Frontal cortex (tissue), 4 donors: Measurements from ENCODE around the gene AK2. TPM values are rescaled to one million over a fixed set of nuclear protein-coding genes. Genes with fewer than 3 reads are reported as not detected.
"Not testable (repeated sequence)": the region's sequence is repeated elsewhere in the genome, so short reads cannot be mapped to it uniquely, and the experiment has no call there.

ENCODE experiments used
- DNase-seq, 2 donors: peaks; one replicate each; pipeline ENCODE4 v3.0.0; 2012; ENCODE audit warnings: low spot score in 2 of 2
- FAIRE-seq: peaks from 2 replicates; lab custom pipeline; 2012; peaks lifted over from hg19 to GRCh38; lab: Jason Lieb, UNC
- total RNA-seq: library from RNA; depleted of rRNA; stranded (reverse); fragments of >200 nt; gene quantifications from one replicate; pipeline ENCODE4 v1.2.3, GENCODE V29; 2014
- donor health status: control.
- donor health status: control.
- donor health status: control.

The AK2 gene
- total RNA-seq, 1 donor from 2014 or later, result 23.2 TPM

DNA sequence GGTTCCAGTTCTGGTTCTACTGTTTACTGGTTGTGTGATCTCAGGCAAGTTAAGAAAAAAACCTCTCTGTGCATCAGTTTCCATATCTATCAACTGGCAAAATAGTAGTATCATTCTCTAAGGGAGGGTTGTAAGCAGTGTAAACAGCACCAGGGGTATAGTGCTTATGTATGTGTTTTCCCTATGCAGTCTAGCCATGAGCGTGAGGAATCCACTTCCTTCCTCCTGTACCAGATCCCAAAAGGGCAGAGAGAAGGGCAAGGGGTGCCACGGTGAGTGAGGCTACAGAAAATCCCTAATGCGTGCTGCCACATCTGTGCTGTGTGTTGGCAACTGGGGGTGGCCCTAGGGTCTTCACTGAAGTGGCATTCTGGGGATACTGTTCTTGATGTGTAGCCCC is 53.7 kb downstream of the AK2 start:
- DNase-seq (no peak), FAIRE-seq (no peak)

DNA sequence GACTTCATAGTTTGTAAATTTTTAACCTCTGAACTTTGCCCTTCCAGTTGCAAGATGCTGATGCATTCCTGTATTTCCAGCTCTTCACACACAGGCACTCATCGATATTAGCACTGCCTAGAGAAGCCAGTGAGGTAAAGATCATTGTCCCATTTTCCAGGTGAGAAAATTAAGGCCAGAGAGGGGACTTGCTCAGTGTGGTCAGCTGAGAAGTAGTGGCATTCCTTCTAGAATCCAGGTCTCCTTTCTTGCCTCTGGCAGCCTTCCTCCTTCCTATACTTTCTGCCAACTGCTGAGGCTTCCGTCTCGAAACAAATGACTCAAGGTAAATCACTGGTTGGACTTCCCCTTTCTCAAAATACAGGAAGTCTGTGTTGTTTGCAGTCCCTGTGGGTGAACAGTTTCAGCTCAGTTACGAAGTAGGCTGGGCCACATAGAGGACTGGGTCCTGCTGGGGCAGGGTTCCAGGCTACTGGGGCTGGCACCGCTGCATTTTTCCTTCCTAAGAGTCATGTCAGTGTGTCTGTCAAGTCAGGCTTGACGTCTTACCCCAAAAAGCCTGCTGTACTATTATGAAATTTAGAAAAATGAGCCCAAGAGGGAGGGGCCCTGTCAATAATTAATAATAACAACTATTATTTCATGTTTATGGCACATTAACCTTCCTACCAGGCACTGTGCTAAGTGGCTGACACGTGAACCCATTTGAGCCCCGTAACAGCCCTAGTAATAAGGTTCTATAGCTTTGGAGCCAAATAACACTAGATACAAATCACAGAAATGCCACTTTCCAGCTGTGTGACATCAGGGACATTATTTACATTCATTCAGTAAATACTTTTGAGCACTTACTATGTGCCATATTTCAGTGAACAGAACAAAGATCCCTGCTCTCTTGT is 55.4 kb downstream of the AK2 start:
- no peak for FAIRE-seq
- no peak for DNase-seq

DNA sequence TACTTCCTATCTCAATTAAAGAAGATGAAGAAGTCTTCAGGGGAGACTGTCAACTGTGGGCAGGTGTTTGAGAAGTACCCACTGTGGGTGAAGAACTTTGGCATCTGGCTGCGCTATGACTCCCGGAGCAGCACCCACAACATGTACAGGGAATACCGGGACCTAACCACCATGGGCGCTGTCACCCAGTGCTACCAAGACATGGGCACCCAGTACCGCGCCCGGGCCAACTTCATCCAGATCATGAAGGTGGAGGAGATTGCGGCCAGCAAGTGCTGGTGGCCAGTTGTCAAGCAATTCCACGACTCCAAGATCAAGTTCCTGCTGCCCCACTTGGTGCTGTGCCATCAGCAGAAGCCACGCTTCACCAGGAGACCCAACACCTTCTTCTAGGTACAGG is 56.6 kb downstream of the AK2 start:
- DNase-seq (no peak), FAIRE-seq (no peak)

DNA sequence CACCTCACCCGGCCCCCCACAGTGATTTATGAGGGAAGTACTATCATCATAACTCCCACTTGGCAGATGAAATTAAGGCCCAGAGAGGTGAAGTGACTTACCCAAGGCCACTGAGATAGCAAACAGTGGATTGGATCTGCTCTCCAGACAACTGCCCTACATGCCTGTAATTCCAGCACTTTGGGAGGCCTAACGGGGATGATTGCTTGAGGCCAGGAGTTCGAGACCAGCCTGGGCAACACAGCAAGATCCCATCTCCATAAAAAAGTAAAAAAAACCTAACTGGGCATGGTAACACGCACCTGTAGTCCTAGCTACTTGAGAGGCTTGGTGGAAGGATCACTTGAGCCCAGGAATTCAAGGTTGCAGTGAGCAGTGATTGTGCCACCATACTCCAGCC is 57.8 kb downstream of the AK2 start:
- FAIRE-seq (no peak), DNase-seq (no peak)

DNA sequence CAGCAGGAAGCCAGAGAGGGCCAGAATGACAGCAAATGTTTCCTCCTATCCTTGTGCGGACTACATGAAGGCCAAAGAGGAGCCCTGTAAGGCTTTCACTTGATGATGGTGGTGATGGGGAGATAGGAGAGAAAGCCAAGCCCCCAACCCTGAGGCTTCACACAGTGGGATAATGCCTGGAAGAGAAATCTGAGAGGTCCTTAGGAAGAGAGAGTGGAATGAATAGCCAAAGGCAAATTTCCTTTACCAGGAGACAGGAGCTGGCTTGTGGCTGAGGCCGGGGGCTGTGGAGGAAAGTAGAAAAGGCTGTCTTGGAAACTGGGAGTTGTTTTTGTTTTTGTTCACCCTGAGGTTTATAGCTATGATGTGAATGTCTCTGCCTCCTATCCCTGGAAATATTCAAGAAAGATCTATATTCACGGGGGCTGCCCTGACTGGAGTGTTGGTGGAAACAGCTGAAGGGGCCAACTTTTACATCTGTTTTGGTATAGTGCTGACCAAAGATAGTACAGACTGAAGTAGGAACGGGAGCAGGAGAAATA is 59.1 kb downstream of the AK2 start:
- no peak for FAIRE-seq
- no peak for DNase-seq

DNA sequence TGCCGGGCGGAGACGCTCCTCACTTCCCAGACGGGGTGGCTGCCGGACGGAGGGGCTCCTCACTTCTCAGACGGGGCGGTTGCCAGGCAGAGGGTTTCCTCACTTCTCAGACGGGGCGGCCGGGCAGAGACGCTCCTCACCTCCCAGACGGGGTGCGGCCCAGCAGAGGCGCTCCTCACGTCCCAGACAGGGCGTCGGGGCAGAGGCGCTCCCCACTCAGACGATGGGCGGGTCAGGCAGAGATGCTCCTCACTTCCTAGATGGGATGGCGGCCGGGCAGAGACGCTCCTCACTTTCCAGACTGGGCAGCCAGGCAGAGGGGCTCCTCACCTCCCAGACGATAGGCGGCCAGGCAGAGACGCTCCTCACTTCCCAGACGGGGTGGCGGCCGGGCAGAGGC is 61.6 kb downstream of the AK2 start:
- DNase-seq, FAIRE-seq: not testable (repeated sequence)

DNA sequence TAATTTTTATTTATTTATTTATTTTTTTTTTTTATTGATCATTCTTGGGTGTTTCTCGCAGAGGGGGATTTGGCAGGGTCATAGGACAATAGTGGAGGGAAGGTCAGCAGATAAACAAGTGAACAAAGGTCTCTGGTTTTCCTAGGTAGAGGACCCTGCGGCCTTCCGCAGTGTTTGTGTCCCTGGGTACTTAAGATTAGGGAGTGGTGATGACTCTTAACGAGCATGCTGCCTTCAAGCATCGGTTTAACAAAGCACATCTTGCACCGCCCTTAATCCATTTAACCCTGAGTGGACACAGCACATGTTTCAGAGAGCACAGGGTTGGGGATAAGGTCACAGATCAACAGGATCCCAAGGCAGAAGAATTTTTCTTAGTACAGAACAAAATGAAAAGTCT is 63.2 kb downstream of the AK2 start:
- FAIRE-seq, DNase-seq: not testable (repeated sequence)

DNA sequence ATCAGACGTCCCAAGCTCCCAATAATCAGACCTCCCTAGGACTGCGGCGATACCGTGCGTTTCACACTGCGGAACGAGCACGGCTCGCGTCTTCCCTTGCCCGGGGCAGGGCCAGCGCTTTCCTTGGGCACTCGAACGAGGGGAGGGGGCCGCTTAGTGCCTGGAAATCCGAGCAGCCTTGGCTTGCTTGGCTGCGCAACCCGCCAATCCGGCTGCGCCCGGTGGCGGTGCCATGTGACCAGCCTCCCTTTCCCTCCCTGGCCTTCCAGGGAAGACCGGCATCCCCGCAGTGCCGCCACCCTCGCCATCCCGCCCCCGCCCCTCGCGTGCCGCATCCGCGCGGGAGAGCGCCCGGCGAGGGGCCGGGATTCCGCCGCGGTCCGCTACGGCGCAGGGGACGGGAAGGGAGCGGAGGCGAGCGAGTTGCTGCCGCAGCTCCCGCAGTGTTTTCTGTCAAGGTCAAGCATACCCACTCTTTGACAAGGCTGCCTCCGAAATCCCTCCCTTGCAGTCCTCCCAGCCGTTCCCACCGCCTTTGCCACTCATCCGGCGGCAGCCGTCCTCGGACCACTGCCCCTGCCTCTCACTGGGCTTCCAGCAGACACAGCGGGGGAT is 63.8 kb downstream of the AK2 start:
- FAIRE-seq, result no peak
- peak; percentile 74 to 83 for DNase-seq

DNA sequence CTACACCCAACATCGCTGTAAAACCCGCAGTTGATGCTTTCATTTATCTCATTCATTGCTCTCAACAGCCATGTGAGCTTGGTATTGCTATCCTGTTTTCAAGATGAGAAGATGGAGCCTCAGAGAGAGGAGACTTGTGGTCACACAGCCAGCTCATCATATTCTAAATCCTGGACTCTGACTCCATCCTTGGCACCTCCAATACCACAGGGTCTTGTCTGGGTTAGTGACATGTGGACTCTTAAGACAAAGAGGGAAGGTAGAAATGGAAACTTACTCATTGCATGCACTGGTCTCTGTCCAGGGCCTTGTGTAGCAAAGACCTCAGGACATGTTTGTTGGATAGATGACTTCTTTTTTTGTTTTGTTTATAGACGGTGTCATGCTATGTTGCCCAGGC is 65.1 kb downstream of the AK2 start:
- FAIRE-seq (no peak), DNase-seq (no peak)

DNA sequence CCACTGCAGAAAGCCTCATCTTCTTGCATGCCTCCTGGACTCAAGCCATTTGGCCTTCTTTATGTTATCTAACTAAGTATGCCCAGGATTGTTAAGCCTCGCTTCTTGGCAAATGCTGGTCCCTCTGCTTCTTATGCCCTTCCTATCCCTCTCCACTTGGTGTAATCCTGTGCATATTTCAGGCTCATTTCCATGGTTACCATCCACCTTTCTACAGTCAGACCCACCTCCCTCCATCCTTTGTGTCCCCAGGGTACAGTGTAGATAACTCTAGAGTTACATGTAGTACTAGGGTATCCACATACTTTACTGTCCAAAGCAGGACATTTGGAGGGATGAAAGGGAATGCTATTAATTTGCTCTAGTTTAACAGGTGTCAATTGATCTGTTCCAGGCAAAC is 65.5 kb downstream of the AK2 start:
- DNase-seq (no peak), FAIRE-seq (no peak)

DNA sequence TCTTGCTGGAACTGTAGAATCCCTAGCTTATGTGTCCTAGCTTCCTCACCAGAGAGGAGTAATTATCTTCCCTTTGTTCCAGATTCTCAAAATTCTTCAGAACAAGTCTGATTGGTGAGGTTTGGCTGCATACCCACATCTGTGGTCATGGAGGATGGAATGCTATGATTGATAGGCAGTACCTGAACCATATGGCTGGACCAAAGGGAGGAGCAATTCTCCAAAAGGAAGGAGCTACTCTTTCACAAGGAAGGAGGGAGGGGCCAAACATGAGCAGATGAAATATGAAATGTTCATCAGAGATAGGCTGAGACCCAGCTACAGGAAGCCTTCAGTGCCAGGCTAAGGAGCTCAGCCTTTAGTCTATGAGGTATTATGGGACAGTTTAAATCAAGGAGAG is 67.1 kb downstream of the AK2 start:
- no peak for FAIRE-seq

DNA sequence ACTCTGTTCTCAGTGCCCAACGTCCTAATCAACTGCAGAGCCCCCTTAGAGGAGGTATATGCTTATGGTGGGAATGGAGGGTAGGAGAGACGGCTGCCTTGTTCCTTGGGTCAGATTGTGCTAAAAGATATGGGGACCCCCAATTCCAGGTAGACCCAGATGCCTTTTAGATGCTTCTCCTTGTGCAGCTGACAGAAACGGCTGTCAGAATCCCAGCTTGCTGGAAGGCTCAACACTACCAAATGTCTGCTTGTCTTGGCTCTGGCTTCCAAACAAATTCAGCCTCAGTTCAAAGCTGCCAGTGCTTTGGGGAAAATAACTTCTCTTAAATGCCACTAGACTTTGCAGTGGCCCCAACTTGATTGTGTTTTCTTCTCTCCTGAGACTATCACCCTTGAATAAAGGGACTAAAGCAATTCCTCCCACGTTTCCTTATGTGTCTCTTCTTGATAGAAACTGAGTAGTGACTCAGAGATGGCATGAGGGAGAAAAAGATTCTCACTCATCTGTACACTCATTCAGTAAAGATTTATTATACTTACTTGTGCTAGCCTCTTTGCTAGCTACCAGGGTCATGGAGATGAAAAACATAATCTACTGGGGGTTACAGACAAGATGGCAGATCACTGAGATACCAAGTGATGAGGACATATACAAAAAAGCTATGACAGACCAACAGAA is 68.7 kb downstream of the AK2 start:
- FAIRE-seq (no peak), DNase-seq (no peak)

More for the DNA sequence above, 67.1 kb downstream of the AK2 start:
- DNase-seq, result no peak

DNA sequence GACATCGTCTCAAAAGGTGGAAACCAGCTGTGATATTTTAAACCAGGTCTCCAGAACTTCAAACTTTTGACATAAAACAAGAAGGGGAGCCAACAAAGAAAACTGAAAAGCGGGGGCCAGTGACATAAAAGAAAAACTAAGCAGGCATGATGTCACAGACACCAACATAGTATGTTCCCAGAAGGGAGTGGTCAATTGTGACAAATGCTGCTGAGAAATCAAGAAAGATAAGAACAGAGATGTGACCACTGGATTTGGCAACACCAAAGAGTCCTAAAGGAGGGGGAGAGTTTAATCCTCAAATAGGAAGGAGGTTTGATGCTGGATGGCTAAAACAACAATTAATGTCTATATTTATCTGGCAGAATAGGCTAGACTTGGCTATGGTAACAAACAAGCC is 69.8 kb downstream of the AK2 start:
- DNase-seq (no peak), FAIRE-seq (no peak)

DNA sequence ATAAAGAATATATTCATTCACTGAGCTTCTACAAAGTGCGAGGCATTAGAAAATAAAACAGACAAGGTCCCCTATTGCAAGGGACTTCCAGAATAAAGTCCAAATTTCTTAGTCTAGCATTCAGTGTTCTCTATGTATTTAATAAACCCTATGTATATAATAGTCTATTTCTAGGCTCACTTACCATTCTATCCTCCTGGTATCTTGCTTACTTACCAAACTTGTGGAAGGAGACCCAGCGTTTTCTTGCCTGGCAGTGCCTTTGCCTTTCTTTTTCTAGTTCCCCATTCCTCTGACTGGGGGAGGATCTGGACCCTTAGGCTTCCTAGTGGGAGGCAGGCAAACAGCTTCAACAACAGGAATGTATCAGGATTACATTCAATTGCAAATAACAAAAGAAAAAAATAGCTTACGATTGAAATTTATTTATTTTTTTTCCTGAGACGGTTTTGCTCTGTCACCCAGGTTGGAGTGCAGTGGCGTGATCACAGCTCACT is 71.4 kb downstream of the AK2 start:
- FAIRE-seq (no peak), DNase-seq (no peak)

DNA sequence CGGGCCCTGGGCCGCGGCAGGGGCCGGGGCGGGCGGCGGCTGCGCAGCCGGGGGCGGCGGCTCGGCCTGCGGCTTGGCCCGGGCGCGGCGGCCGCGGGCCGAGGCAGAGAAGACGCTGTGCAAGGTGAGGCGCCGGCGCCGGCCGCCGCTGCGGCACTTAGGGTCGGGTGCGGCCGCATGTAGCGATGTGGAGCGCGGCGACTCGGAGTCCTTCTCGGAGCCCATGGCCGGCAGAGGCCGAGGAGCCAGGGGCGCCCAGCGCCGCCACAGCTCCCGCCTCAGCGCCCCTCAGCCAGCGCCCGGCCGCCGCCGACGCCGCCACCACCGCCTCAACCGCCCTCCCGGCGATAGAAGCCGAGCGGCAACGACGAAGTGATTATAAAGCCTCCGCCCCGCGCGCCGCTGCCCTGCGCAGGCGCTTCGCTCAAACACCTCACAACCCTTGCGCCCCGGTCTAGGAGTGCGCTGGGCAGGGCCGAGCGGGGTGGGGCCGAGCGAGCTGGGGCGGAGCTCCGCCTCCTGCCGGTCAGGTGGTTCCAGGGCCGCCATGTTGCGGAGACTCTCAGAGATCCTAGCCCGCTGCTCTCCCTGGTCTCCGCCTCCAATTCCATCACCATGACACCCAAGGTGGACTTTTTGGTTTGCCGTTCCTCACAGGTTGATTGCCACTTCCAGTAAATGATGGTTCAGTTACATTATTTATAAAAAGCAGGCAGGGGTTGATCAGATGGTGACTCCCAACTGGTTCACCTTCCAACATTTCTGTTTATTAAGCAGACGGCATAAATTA is 72.0 kb downstream of the AK2 start, which contains the start of gene RNF19B:
TSS of gene RNF19B (minus strand) at position 349 of the 790 bp plus-strand sequence. CDS start at position 225, 124 bp downstream.
- FAIRE-seq, result no peak
- DNase-seq, result peak; percentile 95 to 97

DNA sequence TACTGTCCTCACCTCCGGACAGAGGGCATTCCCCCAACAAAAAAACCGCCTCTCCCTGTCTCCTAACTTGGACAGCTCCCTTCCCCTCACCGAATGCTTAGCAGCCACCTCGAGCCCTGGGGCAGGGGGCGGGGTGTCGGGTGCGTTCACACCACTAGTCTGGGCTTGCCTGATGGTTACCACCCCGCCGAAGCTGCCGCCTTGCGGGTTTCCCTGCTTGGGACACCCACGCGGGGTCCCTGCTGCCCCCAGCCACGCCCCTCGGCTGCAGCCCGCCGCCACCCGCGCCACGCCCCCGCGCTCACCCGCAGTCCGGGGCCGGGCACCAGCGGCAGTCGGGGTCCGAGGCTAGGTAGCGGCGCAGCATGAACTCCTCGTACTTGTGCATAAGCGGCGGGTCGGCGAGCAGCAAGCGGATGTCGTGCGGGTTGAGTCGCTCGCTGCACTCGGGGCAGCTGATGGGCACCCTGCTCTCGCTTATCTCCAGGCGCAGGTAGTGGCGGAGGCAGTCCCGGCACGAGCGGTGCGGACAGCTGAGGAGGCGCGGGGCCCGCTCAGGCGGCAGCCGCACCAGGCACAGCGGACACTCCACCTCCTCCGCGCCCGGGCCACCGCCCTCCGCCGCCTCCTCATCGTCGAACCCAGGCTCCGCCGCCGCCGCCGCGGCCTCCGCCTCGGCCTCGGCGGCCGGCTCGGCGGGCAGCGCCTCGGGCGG is 72.8 kb downstream of the AK2 start:
- DNase-seq (peak; percentile 48 to 62), FAIRE-seq (no peak)

DNA sequence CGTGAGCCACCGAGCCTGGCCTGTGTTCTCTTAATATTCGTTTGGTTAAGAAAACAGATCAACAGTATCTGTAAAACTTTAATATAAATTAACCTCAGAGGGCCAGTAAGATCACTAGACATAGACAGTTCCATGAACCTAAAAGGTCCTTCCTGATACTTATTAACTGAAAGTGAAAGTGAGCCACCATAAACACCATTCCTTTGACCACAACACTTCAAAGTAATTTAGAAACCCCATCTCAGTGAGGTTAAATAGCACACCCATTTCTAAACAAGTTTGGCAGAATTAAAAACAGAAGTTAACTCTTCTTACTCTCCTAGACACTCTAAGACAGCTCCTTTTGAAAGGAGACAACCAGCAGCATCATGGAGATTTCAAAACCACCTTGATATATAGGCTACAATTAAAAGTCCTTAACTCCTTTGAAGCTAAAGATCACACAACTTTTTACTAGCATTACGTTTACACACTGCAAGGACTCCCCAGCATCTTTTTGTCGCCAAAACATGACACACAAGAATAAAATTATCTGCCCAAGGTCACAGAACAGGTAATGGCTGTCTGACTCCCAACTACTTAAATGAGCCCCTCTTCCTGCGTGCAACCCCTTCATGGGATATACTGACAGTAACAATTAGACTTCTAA is 74.3 kb downstream of the AK2 start:
- FAIRE-seq, result no peak
- no peak for DNase-seq

DNA sequence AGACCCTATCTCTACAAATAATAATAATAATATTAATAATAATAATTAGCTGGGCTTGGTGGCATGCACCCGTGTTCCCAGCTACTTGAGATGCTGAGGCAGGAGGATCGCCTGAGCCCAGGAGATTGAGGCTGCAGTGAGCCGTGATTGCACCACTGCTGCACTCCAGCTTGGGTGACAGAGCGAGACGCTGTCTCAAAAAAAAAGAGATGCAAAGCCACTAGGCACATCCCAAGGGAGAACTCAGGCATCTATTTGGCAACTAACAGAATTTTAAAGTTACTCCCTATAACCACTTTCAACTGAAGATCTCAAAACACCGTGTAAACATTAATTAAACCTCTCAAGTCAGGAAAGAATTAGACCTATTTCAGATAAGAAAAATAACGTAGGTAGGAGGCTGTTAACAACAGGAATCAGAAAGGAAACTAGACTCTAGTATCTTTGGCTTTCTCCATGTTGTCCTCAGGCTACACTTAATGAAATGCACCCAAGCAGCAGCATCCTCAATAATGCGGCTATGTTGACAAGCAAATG is 75.8 kb downstream of the AK2 start:
- no peak for DNase-seq
- no peak for FAIRE-seq
